ENCODE results near the gene PRKCE.

DNA sequence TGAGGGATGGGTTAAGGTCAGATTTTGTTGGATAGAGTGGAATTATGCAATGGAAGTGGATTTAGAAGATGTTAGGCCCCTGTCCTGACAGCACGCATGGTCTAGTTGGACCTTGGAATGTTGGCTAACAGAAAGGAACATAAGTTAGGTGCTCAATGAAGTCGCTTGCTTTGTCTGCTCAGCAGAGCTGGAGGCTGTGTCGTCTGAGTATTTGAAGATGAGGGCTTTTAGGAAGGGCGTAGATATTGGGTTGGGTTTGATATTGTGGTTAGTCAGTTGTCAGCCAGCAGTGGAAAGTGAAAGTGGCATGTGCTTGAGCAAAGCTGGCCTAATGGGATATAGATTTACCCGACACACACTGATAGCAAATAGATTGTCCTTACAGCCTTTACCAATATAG is 239.3 kb downstream of the PRKCE start:
- no peak for TF ChIP-seq POLR2A (IDR thresholded peaks at IDR 0.05)
- TF ChIP-seq CTCF (IDR thresholded peaks at IDR 0.05): no peak
